Neural crest cell (in vitro differentiated cells): ENCODE data around the gene CMIP. TPM values are rescaled to one million over a fixed set of nuclear protein-coding genes. Genes with fewer than 3 reads are reported as not detected.

Experiments
- DNase-seq: peaks from one replicate; pipeline ENCODE4 v3.0.0; 2021; ENCODE audit warnings: low read depth, mixed read lengths, low spot score
- H3K27ac Mint-ChIP-seq: one replicate; pipeline ENCODE4 v1.8.0; 2021; ENCODE audit warnings: mild to moderate bottlenecking, mixed read lengths; ENCODE audit not compliant: unreplicated experiment
- H3K27me3 Mint-ChIP-seq: 2 replicates; pipeline ENCODE4 v1.8.0; 2021; ENCODE audit warnings: low read depth, mild to moderate bottlenecking, mixed read lengths
- H3K36me3 Mint-ChIP-seq: 2 replicates; pipeline ENCODE4 v1.8.0; 2021; ENCODE audit warnings: low read depth, mild to moderate bottlenecking, mixed read lengths
- H3K4me1 Mint-ChIP-seq: 2 replicates; pipeline ENCODE4 v1.8.0; 2021; ENCODE audit warnings: mixed read lengths
- H3K4me3 Mint-ChIP-seq: one replicate; pipeline ENCODE4 v1.8.0; 2021; ENCODE audit warnings: mild to moderate bottlenecking, mixed read lengths
- H3K9me3 Mint-ChIP-seq: 2 replicates; pipeline ENCODE4 v1.8.0; 2021; ENCODE audit warnings: mixed read lengths
- CTCF ChIP-seq: fragments of 200-600 bp; sonication (generic); conservative IDR thresholded peaks from 2 replicates; pipeline ENCODE4 v1.5.0; 2021; ENCODE audit warnings: antibody characterized with exemption, mild to moderate bottlenecking
- long read RNA-seq: library from polyadenylated mRNA; unstranded; transcript quantifications from one replicate; pipeline ENCODE4 v2.0.0, GENCODE V29; 2020
- total RNA-seq: library from RNA; stranded (reverse); gene quantifications from 2 replicates; pipeline ENCODE4 v1.2.1, GENCODE V29; 2021

CMIP gene
- total RNA-seq = 41.2 and 44.6 TPM in 2 replicates
- long read RNA-seq, partial matches to known transcripts = 0 of 2 reads
- long read RNA-seq, other reads (novel, unspliced or antisense) = 2 of 2 reads

- no peak for TF ChIP-seq CTCF
- Mint-ChIP-seq H3K27me3 (peaks cover 38% of the 10 kb centered on the region), H3K4me3 (peak within 1 kb of the TSS; percentile 91), H3K27ac (peak within 1 kb of the TSS; percentile 91), H3K36me3 (no peaks in the 10 kb centered on the region), H3K4me1 (peaks cover 40% of the 10 kb centered on the region), H3K9me3 (no peaks in the 10 kb centered on the region)
- peak; percentile 79 for DNase-seq
These were observed at the start of gene CMIP for GRCh38 chr16:81444448-81445121. Gene CMIP (plus strand): TSS chr16:81444808.

GRCh38 chr16:81394966-81395655, 49.5 kb upstream of the CMIP start:
- no peak for DNase-seq
- Mint-ChIP-seq H3K27ac (peak overlapping the region; percentile 81), H3K4me3 (no peak overlapping the region), H3K9me3 (no peaks in the 10 kb centered on the region), H3K27me3 (no peaks in the 10 kb centered on the region), H3K36me3 (peaks cover 10% of the 10 kb centered on the region), H3K4me1 (no peaks in the 10 kb centered on the region)
- TF ChIP-seq CTCF = no peak

GRCh38 chr16:81397058-81397878, 47.3 kb upstream of the CMIP start:
- H3K4me1 Mint-ChIP-seq = peaks cover 8% of the 10 kb centered on the region
- H3K36me3 Mint-ChIP-seq = peaks cover 6% of the 10 kb centered on the region
- no peak overlapping the region for H3K27ac Mint-ChIP-seq
- H3K27me3 Mint-ChIP-seq = no peaks in the 10 kb centered on the region
- no peak for TF ChIP-seq CTCF
- H3K9me3 Mint-ChIP-seq = no peaks in the 10 kb centered on the region
- DNase-seq = no peak
- no peak overlapping the region for H3K4me3 Mint-ChIP-seq

GRCh38 chr16:81397879-81398520, 46.6 kb upstream of the CMIP start:
- Mint-ChIP-seq H3K27ac (no peak overlapping the region), H3K4me1 (peaks cover 8% of the 10 kb centered on the region), H3K9me3 (no peaks in the 10 kb centered on the region), H3K27me3 (no peaks in the 10 kb centered on the region), H3K36me3 (peaks cover 6% of the 10 kb centered on the region), H3K4me3 (no peak overlapping the region)
- no peak for DNase-seq
- TF ChIP-seq CTCF = no peak

- TF ChIP-seq CTCF = no peak
- no peaks in the 10 kb centered on the region for H3K9me3 Mint-ChIP-seq
These were observed 44.7 kb upstream of the CMIP start for GRCh38 chr16:81399909-81400308.

More at GRCh38 chr16:81399909-81400308, 44.7 kb upstream of the CMIP start:
- H3K27me3 Mint-ChIP-seq = peaks cover 6% of the 10 kb centered on the region
- peaks cover 11% of the 10 kb centered on the region for H3K4me1 Mint-ChIP-seq
- no peak for DNase-seq
- H3K4me3 Mint-ChIP-seq = no peak overlapping the region
- peaks cover 2% of the 10 kb centered on the region for H3K36me3 Mint-ChIP-seq
- no peak overlapping the region for H3K27ac Mint-ChIP-seq
